Melanocyte of skin (primary cell): ENCODE measurements around the gene PGR. TPM values are rescaled to one million over a fixed set of nuclear protein-coding genes. Genes with fewer than 3 reads are reported as not detected.

Experiments used
- total RNA-seq, 2 donors: library from RNA; depleted of rRNA; stranded (reverse); fragments of >200 nt; gene quantifications; 2 replicates each; pipeline ENCODE4 v1.2.3, GENCODE V29; 2012

The PGR gene
- not detected for total RNA-seq

DNA sequence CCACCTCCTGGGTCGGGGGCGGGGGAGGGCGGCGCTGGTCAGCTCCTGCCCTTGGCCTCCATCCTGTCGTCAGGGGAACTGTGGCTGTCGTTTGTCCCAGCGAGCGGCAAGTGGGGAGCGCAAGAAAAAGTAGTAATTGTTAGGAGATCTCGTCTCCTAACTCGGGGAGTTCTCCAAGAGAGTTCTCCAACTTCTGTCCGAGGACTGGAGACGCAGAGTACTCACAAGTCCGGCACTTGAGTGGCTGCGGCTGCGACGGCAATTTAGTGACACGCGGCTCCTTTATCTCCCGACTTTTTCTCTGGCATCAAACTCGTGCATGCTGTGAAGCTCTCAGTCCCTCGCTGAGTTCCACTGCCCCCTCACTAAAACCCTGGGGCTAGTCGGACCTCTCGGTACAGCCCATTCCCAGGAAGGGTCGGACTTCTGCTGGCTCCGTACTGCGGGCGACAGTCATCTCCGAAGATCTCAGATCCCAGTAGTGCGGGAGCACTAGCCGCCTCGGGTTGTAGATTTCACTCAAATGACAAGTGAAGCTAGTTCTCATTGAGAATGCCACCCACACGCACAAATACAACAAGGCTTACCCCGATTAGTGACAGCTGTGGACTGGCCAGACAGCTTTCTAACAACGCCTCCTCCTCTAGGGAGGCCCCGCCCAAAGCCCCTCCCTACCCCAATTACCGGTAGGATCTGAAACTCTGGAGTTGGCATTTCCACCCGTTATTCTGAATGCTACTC is at the start of gene PGR:
PGR (minus strand) TSS at position 611 of the 741 bp plus-strand sequence. CDS start 743 bp downstream, outside the sequence.

